GM06990 (cell line): Measurements from ENCODE around the gene SALL4.
"Not testable (repeated sequence)": the region's sequence is repeated elsewhere in the genome, so short reads cannot be mapped to it uniquely, and the experiment has no call there.

ENCODE experiments used
- DNase-seq: peaks from one replicate; pipeline ENCODE4 v3.0.0-alpha.2; 2011; ENCODE audit not compliant: insufficient read length; ENCODE audit errors: extremely low read depth
- H3K27me3 ChIP-seq: replicated peaks from 2 replicates; pipeline ENCODE4 v1.6.0; 2011; ENCODE audit warnings: low read length; ENCODE audit not compliant: control insufficient read depth, insufficient read depth
- H3K36me3 ChIP-seq: 2 replicates; pipeline ENCODE4 v1.5.1; 2011; ENCODE audit warnings: low read length; ENCODE audit not compliant: control insufficient read depth, insufficient read depth
- H3K4me3 ChIP-seq: replicated peaks from 2 replicates; pipeline ENCODE4 v1.5.1; 2011; ENCODE audit warnings: low read depth, mild to moderate bottlenecking, control low read depth, low read length
- TF ChIP-seq, protein P1 (sequence below): IDR thresholded peaks from 2 replicates; pipeline ENCODE4 v1.5.1; 2011; ENCODE audit warnings: low read length, control low read depth, mild to moderate bottlenecking, inconsistent platforms; ENCODE audit not compliant: insufficient read depth, poor library complexity, severe bottlenecking

Gene SALL4

GRCh38 chr20:51759769-51760510 is 42.4 kb downstream of the SALL4 start:
- Histone ChIP-seq H3K4me3 (no peak overlapping the region), H3K27me3 (no peaks in the 10 kb centered on the region), H3K36me3 (no peaks in the 10 kb centered on the region)
- TF ChIP-seq, protein P1, sequence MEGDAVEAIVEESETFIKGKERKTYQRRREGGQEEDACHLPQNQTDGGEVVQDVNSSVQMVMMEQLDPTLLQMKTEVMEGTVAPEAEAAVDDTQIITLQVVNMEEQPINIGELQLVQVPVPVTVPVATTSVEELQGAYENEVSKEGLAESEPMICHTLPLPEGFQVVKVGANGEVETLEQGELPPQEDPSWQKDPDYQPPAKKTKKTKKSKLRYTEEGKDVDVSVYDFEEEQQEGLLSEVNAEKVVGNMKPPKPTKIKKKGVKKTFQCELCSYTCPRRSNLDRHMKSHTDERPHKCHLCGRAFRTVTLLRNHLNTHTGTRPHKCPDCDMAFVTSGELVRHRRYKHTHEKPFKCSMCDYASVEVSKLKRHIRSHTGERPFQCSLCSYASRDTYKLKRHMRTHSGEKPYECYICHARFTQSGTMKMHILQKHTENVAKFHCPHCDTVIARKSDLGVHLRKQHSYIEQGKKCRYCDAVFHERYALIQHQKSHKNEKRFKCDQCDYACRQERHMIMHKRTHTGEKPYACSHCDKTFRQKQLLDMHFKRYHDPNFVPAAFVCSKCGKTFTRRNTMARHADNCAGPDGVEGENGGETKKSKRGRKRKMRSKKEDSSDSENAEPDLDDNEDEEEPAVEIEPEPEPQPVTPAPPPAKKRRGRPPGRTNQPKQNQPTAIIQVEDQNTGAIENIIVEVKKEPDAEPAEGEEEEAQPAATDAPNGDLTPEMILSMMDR: no peak
- DNase-seq: no peak

GRCh38 chr20:51758978-51759544 is 43.3 kb downstream of the SALL4 start:
- H3K36me3 ChIP-seq: no peaks in the 10 kb centered on the region
- TF ChIP-seq, protein P1: no peak
- no peak for DNase-seq
- H3K4me3 ChIP-seq: no peak overlapping the region
- H3K27me3 ChIP-seq: no peaks in the 10 kb centered on the region

DNA sequence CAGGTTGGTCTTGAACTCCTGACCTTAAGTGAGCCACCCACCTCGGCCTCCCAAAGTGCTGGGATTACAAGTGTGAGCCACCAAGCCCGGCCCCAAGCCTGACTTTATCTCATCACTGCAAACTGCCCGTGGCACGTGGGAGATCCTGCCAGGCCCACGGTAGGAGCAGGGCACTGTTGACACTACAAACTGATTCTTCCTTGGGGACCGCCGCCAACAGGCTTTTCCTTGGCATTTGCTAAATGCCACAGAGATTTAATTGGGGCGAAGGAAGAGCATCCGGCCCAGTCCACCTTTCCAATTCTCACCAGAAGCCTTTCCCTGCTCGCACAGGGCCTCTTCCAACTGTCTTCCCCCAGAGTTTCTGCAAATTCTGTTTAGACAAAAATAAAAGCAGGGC is 45.1 kb downstream of the SALL4 start:
- Histone ChIP-seq H3K36me3 (no peaks in the 10 kb centered on the region), H3K4me3 (no peak overlapping the region), H3K27me3 (no peaks in the 10 kb centered on the region)
- TF ChIP-seq, protein P1: no peak
- DNase-seq: no peak

DNA sequence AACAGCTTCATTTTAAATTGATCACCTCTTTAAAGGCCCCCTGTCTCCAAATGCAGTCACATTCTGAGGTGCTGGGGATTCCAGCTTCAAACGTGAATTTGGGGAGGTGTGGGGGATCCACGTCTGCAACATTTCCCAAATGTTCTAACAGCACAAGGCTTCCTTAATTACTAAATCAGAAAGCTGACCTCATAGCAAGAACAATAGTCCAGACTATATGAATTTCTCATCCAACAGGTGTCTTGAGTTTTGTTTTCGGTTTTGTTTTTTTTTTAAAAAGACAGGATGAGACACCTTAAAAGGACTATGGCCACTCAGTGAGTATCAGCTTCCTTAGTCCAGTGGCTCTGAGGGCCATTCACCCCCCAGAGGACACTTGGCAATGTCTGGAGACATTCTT is 45.7 kb downstream of the SALL4 start:
- Histone ChIP-seq H3K36me3 (no peaks in the 10 kb centered on the region), H3K27me3 (no peaks in the 10 kb centered on the region), H3K4me3 (no peak overlapping the region)
- DNase-seq: peak; percentile 26
- TF ChIP-seq, protein P1: no peak

DNA sequence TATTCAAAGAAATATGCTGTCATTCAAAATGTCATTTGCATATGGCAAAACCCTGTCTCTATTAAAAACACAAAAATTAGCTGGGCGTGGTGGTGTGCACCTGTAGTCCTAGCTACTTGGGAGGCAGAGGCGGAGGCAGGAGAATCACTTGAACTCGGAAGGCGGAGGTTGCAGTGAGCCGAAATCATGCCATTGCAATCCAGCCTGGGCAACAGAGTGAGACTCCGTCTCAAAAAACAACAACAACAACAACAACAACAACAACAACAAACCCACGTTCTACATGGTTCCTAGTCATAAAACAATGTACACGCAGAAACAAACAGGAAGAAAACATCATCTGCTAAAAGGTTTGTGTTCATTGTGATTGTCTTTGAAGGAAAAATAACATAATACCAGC is 49.1 kb downstream of the SALL4 start:
- H3K27me3 ChIP-seq, H3K36me3 ChIP-seq, H3K4me3 ChIP-seq, DNase-seq: not testable (repeated sequence)

DNA sequence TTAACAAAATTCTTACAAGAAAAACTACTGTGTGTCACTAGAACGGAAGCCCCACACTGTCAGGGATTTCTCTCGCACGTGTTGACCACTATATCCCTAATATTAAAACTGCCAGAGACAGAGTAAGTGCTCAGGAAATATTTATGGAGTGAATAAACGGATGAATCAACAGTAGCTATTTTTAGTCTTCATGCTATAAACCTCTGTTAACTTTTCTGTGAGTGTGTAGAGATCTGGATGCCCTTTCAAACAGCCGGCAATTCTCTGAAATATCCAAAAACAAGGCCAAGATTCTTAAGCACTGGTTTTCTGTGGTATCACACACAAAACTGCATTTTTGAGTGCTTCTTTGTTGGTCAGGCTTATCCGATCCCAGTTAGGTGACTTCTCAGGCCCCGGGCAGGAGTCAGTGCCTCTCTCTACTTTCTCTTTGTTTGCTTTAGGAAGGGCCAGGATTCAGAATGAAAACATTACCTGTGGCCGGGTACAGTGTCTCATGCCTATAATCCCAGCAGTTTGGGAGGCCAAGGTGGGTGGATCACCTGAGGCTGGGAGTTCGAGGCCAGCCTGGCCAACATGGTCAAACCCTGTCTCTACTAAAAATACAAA is 49.9 kb downstream of the SALL4 start:
- no peak for DNase-seq
- no peaks in the 10 kb centered on the region for H3K36me3 ChIP-seq
- TF ChIP-seq, protein P1: no peak
- no peak overlapping the region for H3K4me3 ChIP-seq
- no peaks in the 10 kb centered on the region for H3K27me3 ChIP-seq
